ENCODE data around the gene TNRC18.
"Not testable (repeated sequence)": the region's sequence is repeated elsewhere in the genome, so short reads cannot be mapped to it uniquely, and the experiment has no call there.

The TNRC18 gene

GRCh38 chr7:5309146-5309545, 114.5 kb downstream of the TNRC18 start:
- no peak for DNase-seq (ENCODE audit: low read depth)
- no peak overlapping the region for H3K4me3 ChIP-seq (ENCODE audit: low read depth, low read length)
- TF ChIP-seq, protein P1, sequence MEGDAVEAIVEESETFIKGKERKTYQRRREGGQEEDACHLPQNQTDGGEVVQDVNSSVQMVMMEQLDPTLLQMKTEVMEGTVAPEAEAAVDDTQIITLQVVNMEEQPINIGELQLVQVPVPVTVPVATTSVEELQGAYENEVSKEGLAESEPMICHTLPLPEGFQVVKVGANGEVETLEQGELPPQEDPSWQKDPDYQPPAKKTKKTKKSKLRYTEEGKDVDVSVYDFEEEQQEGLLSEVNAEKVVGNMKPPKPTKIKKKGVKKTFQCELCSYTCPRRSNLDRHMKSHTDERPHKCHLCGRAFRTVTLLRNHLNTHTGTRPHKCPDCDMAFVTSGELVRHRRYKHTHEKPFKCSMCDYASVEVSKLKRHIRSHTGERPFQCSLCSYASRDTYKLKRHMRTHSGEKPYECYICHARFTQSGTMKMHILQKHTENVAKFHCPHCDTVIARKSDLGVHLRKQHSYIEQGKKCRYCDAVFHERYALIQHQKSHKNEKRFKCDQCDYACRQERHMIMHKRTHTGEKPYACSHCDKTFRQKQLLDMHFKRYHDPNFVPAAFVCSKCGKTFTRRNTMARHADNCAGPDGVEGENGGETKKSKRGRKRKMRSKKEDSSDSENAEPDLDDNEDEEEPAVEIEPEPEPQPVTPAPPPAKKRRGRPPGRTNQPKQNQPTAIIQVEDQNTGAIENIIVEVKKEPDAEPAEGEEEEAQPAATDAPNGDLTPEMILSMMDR (IDR thresholded peaks at IDR 0.05; ENCODE audit: control insufficient read depth, extremely low read depth, insufficient read depth): no peak

- H3K4me3 ChIP-seq (ENCODE audit: low read depth, low read length); DNase-seq (ENCODE audit: low read depth): not testable (repeated sequence)
These were observed 116.2 kb downstream of the TNRC18 start for GRCh38 chr7:5307221-5308142.

DNA sequence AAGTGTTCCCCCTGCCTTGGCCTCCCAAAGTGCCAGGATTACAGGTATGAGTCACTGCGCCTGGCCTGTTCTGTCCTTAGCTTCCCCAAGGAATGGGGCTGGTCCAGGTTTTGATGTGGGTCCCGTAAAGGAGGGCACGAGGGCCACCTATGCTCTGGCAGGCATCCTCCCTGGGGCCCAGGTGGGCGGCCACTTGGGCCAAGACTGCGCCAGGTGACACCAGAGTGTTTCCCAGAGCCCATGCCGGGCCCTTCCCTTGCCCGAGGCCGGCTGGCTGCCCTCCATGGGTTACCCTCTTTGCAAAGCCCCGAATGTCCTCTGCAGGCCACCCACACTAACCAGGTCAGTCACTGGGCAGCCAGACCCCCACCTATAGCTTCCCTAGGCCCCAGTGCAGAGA, 118.6 kb downstream of the TNRC18 start:
- DNase-seq (ENCODE audit: low read depth); H3K4me3 ChIP-seq (ENCODE audit: low read depth, low read length): not testable (repeated sequence)

DNA sequence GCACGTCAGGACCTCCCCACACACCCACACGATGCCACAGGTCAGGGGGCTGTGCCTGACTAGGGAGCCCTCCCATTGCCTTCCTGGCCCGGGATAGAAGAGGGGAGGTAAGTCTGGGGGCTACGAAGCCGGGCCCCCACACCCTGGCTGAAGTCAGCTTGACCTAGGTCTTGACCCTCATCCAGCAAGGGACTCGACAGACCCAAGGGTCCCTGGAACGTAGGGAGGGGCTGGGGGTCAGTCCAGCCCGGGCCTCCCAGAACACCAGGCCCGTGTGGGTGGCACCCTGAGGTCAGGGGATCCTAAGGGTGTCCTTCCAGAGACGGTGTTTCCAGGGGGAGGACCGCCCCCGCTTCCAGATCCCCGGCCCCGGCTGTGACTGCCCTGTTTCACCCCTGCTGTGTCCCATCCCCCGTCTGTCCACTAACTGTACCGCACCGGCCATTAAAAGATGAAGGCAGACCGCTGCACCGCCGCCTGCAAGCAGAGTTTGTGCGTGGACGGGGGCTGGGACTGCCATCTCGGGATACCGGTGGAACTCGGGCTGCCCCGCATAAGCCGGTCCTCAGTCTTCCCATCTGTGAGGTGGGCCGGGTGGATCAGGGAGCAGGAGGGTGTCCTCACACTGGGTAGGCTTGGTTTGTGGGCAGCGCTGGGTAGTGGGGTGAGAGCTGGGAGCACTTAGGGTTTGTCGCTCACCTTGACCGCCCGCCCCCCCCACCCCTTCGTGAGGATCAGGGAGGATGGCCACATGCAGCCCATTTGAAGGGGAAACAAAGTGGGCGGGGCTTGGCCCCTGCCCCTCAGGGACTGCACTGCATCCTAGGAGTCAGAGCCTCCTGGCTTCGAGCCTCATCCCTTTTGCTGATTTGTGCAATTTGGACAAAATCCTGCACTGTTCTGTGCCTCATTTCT, 119.8 kb downstream of the TNRC18 start:
- TF ChIP-seq, protein P1 (IDR thresholded peaks at IDR 0.05; ENCODE audit: control insufficient read depth, extremely low read depth, insufficient read depth): no peak
- no peak overlapping the region for H3K4me3 ChIP-seq (ENCODE audit: low read depth, low read length)
- DNase-seq (ENCODE audit: low read depth): no peak

GRCh38 chr7:5303061-5303460, 120.6 kb downstream of the TNRC18 start:
- no peak for DNase-seq (ENCODE audit: low read depth)
- no peak overlapping the region for H3K4me3 ChIP-seq (ENCODE audit: low read depth, low read length)
- TF ChIP-seq, protein P1 (IDR thresholded peaks at IDR 0.05; ENCODE audit: control insufficient read depth, extremely low read depth, insufficient read depth): no peak

DNA sequence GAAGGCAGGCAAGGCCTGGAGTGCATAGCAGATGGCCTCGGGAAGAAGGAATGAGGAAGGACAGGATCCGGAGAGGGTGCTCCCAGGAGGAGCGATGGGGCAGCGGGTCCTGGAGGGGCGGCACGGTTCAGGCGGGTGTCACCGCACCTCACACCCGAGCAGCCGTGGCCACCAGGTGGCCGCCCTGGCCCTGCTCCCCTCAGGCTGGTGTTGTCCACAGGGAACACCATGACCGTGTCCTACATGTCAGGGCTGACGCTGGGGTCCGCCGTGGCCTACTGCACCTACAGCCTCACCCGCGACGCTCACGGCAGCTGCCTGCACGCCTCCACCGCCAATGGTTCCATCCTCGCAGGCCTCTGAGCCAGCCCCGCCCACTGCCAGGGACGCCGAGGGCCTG, 121.1 kb downstream of the TNRC18 start:
- TF ChIP-seq, protein P1 (IDR thresholded peaks at IDR 0.05; ENCODE audit: control insufficient read depth, extremely low read depth, insufficient read depth): no peak
- no peak overlapping the region for H3K4me3 ChIP-seq (ENCODE audit: low read depth, low read length)
- DNase-seq (ENCODE audit: low read depth): no peak

GRCh38 chr7:5300366-5300765, 123.3 kb downstream of the TNRC18 start:
- TF ChIP-seq, protein P1 (IDR thresholded peaks at IDR 0.05; ENCODE audit: control insufficient read depth, extremely low read depth, insufficient read depth): no peak
- no peak for DNase-seq (ENCODE audit: low read depth)
- no peak overlapping the region for H3K4me3 ChIP-seq (ENCODE audit: low read depth, low read length)

Data from LNCaP clone FGC (cell line).